Right lobe of liver (tissue), 4 donors: ENCODE measurements around the gene KLK4.

ENCODE experiments used
- CTCF ChIP-seq, 4 donors: fragments of 200-600 bp in 3 of 4; fragments of 450-650 bp in 1 of 4; IDR thresholded peaks; one replicate each; pipeline versions ENCODE4 v1.5.1 to v1.8.0; 2016 to 2022; ENCODE audit warnings: antibody characterized with exemption in 4 of 4, mild to moderate bottlenecking in 2 of 4
- POLR2A ChIP-seq: fragments of 450-650 bp; IDR thresholded peaks from one replicate; pipeline ENCODE4 v1.6.1; 2017; ENCODE audit warnings: antibody characterized with exemption, mild to moderate bottlenecking
- donor health status: DM: no; HTN: no; CAD: no.
- donor health status: DM: no; HTN: no; CAD: no.
- donor health status: DM: no; HTN: yes; CAD: no.

- TF ChIP-seq CTCF (IDR thresholded peaks at IDR 0.05): no peak
- no peak for TF ChIP-seq POLR2A
Observed at GRCh38 chr19:50877338-50877737, 33.9 kb downstream of the KLK4 start.
